GM19328 (cell line): ENCODE results near the gene ANKRD12.

Source experiments
- ATAC-seq: cut with Tn5 transposase; IDR thresholded peaks from one replicate; pipeline ENCODE4 v1.9.1; 2021; ENCODE audit warnings: mild to moderate bottlenecking, moderate library complexity; ENCODE audit not compliant: unreplicated experiment

The ANKRD12 gene

DNA sequence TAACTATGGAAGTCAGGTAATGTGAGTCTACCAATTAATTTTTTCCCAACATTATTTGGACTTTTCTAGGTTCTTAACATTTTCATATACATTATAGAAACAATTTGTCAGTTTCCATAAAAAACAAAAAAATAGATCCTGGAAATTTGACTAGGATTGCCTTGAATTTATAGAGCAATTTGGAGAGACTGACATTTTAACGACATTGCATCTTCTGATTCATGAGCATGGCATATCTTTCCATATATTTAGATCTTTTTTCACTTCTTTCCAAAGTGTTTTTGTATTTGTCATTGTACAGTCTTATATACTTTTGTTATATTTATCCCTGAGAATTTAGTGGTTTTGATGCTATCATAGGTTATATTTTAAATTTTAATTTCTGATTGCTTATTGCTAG lies 42.0 kb downstream of the ANKRD12 start:
- ATAC-seq, result no peak

DNA sequence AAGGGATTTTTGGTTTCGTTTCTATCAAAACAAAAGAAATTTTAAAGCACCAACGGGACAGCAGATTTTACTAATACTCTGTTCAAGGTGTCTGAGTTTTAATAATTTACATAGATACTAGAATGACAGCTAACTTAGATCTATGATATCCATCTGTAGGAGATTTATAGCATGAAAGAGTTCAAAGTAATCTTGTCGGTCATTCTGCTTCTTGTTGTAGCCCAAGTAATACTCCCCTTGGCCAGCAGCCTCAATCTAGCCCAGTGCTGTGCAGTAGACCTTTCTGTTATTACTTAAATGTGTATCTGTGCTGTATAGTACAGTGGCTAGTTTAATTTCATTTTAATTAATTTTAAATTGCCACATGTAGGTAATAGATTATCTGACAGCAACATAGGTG lies 44.7 kb downstream of the ANKRD12 start:
- ATAC-seq, result no peak

DNA sequence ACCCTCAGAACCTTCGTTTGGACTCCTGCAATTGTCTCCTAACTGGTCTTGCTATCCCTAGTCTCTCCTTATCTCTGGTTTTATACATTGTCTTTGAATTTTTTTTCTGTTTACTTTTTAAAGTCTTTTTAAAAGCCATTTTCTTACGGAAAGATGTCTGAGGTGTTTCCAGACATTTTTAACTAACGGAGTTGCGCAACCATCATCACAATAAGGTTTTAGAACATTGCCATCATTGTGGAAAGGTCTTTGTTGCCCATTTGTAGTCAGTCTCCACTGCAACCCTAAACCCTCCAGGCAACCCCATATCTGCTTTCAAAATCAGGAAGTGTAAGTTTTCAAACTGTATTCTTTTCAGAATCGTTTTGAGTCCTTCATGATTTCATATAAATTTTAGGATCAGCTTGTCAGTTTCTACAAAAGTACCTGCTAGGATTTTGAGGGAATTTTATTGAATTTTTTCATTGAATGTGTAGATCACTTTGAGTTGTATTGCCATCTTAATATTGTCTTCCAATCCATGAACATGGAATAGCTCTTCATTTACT lies 46.3 kb downstream of the ANKRD12 start:
- no peak for ATAC-seq

DNA sequence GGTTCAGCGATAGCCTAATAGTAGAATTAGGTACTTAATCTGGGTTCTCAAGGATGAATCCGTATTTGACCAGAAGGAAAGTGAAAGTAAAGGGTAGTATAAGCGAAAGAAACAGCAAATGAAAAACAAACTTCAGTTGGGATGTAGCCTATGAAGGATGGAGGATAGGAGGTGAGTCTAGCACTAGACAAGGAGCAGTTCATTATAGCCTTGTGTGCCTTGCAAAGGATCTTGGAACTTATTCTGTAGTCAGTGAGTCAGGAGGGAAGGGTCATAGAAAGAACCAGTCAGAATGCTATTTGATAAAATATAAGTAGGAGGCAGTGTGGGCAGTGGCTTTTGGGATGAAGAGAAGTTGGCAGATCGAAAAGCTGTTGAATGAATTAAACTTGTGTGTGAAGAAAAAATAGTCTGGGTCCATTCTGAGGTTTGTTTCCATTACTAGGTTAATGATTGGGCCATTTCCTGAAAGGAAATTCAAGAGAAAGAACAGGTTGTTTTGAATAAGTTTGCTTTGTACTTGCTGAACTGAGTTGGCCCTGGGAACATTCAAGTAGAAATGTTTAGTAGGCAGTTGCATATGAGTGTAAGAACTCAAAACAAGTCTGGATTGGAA lies 48.5 kb downstream of the ANKRD12 start:
- no peak for ATAC-seq

DNA sequence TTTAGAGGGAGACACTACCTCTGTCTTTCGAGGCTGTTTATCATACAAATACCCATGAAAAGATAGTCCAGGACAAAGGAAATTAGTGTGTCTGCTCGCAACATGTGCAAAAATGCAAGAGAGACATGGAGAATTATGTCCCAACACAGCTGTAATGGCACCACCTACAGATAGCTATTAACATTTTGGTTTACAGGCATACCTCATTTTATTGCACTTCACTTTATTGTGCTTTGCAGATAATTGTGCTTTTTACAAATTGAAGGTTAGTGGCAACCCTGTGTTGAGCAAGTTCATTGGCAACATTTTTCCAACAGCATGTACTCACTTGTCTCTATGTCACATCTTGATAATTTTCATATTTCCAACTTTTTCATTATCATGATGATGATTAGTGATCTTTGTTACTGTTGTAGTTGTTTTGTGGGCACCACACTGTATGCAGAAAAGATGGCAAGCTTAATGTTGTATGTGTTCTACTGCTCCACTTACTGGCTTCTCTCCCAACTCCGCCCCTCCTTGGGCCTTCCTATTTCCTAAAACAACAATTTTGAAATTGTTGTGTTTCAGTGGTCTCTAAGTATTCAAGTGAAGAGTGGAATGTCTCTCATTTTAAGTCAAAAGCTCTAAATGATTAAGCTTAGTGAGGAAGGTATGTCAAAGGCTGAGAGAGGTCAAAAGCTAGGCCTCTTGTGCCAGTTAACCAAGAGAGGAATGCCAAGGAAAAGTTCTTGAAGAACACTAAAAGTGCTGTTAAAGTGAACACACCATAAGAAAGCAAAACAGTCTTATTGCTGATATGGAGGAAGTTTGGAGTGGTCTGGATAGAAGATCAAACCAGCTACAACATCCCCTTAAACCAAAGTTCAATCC lies 52.0 kb downstream of the ANKRD12 start:
- ATAC-seq, result no peak

DNA sequence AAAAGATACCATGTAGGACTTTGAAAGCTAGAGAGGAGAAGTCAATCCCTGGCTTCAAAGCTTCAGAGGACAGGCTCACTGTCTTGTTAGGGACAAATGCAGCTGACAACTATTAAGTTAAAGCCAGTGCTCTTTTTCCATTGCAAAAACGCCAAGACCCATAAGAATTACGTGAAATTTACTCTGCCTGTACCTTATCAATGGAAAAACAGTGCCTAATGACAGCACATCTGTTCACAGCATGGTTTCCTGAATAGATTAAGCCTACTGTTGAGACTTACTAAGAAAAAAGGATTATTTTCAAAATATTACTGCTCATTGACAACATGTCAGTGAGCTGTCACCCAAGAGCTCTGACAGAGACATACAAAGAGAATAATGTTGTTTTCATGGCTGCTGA lies 52.9 kb downstream of the ANKRD12 start:
- no peak for ATAC-seq

DNA sequence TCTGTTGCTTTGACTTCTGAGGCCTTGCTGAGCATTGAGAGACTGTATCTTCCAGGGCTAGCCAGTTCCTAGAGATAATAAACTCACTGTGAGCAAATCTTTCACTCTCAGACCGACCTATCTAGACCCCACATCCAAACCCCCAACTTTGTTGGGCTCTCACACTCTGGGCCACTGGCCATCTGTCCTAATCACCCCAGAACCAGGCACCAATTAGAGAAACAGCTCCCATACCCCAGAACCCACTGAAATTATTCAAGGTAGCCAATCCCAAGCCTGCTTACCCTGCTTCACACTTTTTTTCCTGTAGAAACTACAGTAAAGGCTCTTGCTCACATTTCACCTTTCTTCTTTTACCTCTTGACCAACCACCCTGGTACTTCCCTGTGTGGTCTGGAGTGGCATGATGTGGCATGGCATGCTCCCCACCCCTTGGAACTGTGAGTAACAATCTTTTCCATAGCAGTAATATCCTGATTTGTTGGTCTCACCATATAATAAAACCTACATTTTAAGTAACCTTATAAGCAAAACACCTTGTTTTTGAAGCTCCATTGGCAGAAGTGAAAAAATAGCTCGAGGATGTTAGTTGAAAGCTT lies 55.2 kb downstream of the ANKRD12 start:
- no peak for ATAC-seq

DNA sequence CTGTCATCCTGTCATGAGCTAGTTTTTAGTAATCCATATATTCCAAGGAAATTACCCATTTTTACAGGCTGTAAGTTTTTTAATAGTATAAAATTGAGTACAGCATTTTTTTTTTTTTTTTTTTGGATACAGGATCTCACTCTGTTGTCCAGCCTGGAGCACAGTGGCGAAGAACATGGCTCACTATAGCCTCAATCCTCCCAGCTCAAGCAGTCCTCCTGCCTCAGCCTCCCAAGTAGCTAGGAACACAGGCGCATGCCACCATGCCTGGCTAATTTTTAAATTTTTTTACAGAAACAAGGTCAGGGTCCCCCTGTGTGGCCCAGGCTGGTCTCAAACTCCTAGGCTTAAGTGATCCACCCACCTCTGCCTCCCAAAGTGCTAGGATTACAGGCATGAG lies 56.5 kb downstream of the ANKRD12 start:
- ATAC-seq, result no peak

DNA sequence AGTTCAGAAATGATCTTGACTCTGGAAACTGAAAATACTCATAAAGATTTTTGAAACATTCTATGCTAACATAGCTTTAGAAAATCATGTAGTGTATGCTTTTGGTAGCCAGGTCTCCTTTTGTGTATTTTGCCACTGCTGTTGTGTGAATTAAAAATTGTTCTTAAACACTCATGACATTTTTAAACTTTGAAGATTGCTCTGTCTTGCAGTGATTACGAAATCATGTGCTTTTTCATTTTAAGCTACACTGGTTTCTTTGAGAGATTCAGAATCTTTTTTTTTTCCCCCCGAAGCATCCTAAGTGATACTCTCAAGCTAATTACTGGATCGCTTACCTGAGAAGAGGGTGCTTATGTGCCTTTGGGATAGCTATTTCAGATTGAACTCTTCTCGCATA lies 60.0 kb downstream of the ANKRD12 start:
- no peak for ATAC-seq

DNA sequence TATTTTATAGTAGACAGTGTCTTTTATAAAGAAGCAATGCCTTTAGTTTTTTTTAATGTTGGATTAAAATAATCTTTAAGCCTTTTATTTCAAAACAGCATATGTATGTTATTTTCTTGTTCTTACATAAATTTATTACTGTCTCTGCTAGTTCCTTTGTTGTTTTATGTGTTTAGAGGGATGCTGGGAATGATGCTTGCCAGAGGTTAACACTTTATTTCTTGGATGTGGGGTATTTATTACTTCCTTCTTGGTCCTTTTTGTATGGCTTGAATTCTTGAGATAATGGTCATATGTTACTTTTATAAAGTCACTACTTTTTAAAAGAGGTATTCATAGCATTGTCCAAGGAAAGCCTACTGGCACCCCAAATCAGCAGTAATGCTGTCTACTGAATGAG lies 63.1 kb downstream of the ANKRD12 start:
- no peak for ATAC-seq

DNA sequence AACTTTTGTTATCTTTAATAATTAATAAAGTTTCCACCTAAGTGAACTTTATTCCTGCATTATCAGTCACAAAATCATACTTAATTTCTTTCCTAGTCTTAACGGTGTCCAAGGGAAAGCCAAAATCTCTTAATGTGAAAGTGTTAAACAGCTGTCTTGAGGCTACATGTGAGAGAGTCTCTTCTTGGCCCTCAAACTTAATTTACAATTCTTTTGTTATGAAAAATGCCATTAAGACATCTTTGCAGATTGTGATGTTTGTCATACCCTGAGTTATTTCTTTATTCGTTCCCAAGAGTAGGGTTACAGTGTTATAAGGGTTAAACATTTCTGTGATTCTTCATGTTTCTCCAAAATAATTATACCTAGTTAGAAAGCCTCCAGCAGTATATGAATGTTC lies 64.6 kb downstream of the ANKRD12 start:
- ATAC-seq, result no peak

DNA sequence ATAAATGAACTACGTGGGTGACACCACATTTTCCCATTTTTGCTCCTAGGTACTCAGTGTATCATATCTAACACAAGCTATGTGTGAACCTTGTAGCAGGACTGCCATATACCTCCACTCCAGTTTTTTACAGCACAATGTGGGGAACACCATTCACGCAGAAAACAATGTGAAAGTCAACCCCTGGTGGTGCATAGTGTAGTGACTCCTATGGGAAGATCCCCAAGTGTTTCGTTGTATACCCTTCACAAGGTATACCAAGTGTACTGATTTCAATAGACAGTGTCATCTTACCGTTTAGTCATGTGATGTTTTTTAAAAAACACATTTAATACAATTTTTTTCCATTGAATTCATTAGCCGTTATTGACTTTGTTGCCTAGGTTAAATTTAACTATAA lies 68.1 kb downstream of the ANKRD12 start:
- ATAC-seq, result no peak

DNA sequence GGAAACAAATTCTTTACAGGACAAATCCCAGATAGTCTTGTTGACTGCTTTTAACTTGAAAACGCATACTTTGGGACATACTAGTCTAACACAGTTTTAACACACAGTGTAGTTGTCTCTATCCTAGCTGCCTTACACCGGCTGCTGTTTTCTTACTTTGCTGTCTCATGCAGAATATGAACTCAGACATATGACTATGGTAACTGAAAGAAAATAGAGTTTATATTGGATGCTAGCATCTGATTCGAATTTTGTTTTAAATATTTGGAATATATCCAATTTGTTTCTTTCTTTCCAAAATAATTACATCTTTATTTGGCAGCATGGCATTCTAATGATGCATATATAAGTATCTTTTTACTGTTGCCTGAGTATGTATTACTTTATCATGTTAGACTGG lies 69.8 kb downstream of the ANKRD12 start:
- no peak for ATAC-seq

DNA sequence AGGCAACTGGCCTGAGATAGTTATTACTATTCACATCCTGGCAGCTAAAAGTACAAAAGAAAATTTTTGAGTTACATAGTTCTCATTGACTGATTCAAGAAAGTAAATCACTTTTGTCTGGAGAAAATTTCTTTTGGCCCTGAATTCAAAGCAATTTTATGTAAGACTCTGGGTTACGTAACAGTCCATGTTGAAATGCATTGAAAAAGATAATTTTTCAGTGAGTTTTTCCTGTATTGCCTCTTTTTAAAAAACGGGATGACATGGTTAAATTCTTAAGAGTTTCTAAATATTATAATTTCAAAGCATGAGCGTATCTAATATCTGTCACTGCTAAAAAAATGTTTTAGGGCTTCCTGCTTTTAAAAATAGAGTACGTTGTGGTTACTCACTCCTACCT lies 72.7 kb downstream of the ANKRD12 start:
- no peak for ATAC-seq

DNA sequence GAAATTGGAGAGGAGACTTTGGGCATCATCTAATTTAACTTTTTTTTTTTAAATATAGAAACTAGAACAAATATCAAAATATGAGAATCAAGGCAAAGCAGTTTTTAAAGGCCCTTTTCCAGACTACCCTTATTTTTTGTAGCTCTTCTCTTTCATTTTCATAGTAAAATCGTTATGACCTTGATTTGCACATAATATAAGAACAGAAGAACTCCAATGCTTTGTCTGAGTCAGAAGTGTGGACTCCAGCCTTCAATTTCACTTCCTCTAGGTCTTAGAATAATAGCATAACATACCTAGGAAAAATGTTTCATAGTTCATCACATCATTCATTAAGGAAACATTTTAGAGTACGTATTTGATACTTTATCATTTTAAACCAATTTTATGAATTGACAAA lies 74.4 kb downstream of the ANKRD12 start:
- no peak for ATAC-seq

DNA sequence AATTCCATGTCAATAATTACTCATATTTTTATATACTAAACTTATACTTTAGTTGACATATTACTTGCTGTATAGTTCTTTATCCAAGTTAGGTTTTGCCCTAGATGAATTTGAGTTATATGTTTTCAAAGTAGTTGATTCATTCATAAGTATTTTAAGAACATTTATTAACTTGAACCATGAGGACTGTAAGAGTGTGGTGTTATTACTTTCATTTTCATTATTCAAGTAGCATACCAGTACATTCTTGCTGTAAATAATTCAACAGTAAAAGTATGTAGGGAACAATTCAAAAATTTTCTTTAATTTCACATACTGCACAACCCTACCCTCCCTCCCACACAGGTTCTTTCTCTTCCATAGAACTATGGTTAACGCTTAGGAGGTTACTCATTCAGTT lies 75.4 kb downstream of the ANKRD12 start:
- no peak for ATAC-seq

DNA sequence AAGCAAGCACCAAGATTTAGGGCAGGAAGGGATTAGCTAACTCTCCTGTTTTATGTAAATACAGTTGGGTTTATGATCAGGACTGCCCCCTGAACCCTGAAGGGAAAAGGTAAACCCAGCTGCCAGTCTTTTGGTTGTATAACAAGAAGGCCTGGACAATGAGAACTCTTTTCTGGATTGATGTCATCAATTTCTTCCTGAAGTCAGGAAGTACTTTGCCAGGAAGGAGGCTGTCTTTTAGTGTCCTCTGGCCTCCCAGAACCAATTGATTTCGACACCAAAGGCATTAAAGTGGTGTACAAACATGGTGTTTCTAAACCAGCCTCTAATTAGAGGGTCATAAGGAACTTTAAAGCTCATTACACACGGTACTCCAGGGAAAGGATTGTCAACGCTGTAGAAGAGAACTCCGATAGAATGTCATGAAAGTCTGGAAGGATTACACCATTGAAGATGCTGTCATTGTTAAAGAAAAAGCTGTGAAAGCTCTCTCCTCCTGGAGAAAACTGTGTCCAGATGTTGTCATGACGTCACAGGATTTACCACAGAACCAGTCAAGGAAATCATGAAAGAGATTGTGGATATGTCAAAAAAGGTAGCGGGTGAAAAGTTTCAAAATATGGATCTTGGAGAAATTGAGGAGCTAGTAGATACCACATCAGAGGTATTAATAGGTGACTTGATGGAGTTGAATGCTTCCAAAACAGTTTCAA lies 78.8 kb downstream of the ANKRD12 start:
- ATAC-seq, result no peak

DNA sequence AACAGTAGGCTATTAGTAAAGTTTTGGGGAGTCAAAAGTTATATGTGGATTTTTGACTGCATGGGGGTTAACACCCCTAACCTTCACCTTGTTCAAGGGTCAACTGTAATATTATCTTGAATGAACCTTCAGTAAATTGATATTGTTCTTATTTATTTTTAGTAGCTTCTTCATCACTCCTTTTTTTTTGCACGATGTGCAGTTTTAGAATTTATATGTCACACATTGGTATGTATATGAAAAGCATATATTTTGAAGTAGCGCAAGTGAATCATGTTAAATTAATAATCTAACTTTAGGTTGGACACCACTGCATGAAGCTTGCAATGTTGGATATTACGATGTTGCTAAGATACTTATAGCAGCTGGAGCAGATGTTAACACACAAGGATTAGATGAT lies 79.9 kb downstream of the ANKRD12 start:
- no peak for ATAC-seq

DNA sequence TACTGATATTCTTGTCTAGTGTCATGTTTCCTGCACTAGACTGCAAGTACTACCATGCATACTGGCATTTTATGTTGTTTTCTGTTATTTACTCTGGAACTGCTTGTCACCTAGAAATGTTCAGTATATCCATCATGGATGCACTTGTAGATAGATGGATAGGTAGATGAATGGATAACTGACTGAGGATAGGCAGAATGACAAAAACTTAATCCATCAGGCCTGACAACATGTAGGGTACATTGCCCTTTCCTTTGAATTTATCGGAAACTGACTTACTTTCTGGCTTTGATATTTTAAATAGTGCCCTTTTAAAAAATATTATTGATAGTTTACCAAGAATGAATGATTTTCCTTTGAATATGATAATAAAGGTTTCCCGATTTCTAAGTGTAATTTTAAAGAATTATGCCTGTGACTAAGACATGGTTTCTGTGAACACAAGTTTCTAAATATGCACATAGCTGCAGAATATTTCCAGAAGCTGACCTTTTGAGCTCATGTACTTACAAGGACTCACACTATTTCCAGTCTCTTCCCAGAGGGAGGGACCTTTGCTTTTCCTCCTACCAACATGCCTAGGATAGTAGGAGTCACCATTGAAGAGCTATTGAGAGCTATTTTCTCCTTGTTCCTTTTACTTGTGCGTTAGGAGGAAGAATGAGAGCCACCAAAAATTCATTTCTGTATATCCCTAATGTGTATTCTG lies 81.3 kb downstream of the ANKRD12 start:
- no peak for ATAC-seq

DNA sequence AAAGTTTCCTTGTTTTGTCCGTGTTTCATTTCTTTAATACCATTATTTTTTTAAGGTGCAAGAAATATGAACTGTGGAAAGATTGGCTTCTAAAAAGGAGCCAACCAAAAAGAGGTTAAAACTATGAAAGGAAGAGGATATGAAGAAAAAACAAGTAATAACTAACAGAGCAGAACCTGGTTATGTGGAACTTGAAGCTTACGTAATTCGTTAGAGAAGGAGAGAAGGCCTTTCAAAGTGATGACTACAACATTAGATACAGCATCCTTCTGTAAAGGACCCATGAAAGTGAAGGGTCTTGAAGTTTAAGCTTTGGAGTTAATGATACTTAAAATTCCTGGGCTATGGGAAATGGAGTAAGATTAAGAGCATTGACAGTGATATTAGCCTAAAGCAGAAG lies 84.5 kb downstream of the ANKRD12 start:
- no peak for ATAC-seq

DNA sequence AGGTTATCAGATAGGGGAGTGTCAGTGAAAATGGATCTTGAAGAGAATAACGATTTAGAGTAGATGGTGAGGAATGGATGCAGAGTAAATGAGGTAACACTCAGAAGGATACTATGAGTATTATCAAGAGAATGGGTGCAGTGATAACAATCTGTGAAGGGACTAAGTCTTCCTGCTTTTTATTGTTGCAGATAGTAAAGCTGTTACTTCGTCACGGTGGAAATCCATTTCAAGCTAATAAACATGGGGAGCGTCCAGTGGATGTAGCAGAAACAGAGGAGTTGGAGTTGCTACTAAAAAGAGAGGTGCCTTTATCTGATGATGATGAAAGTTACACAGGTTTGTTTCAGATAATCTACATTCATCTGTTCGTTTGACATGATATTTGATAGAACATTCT lies 85.1 kb downstream of the ANKRD12 start:
- no peak for ATAC-seq
